Breast epithelium (tissue), 4 donors: ENCODE measurements around the gene PSKH1. TPM values are rescaled to one million over a fixed set of nuclear protein-coding genes. Genes with fewer than 3 reads are reported as not detected.

Experiments
- DNase-seq, 2 donors: peaks; one replicate each; pipeline ENCODE4 v3.0.0-alpha.2; 2019; ENCODE audit warnings: low spot score in 2 of 2
- H3K27ac ChIP-seq, 2 donors: fragments of 200-600 bp; sonication (generic) in 1 of 2; one replicate each; pipeline ENCODE4 v1.5.1; 2016 to 2019; ENCODE audit warnings: mild to moderate bottlenecking in 1 of 2
- H3K27me3 ChIP-seq, 2 donors: fragments of 200-600 bp; sonication (generic) in 1 of 2; one replicate each; pipeline versions ENCODE4 v1.5.1 to v1.6.0; 2017 to 2019; ENCODE audit warnings: control low read depth in 1 of 2, mild to moderate bottlenecking in 1 of 2
- H3K36me3 ChIP-seq: fragments of 200-600 bp; one replicate; pipeline ENCODE4 v1.5.1; 2019
- H3K4me1 ChIP-seq, 2 donors: fragments of 200-600 bp; sonication (generic); one replicate each; pipeline ENCODE4 v1.5.1; 2016 to 2019; ENCODE audit warnings: control low read depth in 1 of 2
- H3K4me3 ChIP-seq, 3 donors: fragments of 200-600 bp; sonication (generic); 1 replicate in 2 of 3; 2 replicates in 1 of 3; pipeline ENCODE4 v1.5.1; 2016 to 2019; ENCODE audit warnings: mild to moderate bottlenecking in 3 of 3, moderate library complexity in 2 of 3
- H3K9me3 ChIP-seq, 2 donors: fragments of 200-600 bp; sonication (generic) in 1 of 2; one replicate each; pipeline ENCODE4 v1.5.1; 2016 to 2019; ENCODE audit warnings: control low read depth in 1 of 2
- POLR2A ChIP-seq: fragments of 450-650 bp; IDR thresholded peaks from one replicate; pipeline ENCODE4 v1.6.1; 2016; ENCODE audit warnings: antibody characterized with exemption, mild to moderate bottlenecking, moderate library complexity
- POLR2AphosphoS5 ChIP-seq, 3 donors: sonication (generic); formaldehyde crosslinking; IDR thresholded peaks; one replicate each; pipeline ENCODE4 v1.6.1; 2017; ENCODE audit warnings: antibody characterized with exemption in 3 of 3
- intact Hi-C: fragments of 100-400 bp; cut with DNase I; formaldehyde crosslinking; loops from one replicate; pipeline ENCODE4 v1.15.1; 2023; ENCODE audit warnings: low total_unique reads
- total RNA-seq, 3 donors: library from RNA; depleted of rRNA; stranded (reverse); fragments of >200 nt; gene quantifications; one replicate each; pipeline ENCODE4 v1.1.0, GENCODE V29; 2016
- TF ChIP-seq, protein P1 (sequence below), 3 donors: fragments of 450-650 bp; IDR thresholded peaks; one replicate each; pipeline ENCODE4 v1.5.1; 2016 to 2017; ENCODE audit warnings: antibody characterized with exemption in 3 of 3, mild to moderate bottlenecking in 3 of 3, moderate library complexity in 3 of 3

Gene PSKH1
- total RNA-seq, 3 donors from 2014 or later: 17.3 to 20.5 (median 17.4) TPM

DNA sequence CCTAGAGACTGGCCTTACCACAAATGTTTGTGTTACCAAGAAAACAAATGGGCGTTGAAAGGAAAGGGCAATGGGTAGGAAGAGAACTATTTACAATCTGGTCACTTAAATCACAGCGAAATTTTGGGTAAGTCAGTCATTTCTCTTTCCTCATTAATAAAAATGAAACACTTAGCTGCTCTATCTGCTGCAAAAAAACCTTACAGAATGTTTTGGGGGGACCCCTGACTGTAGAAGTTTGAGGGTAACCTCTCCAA, 47.1 kb upstream of the PSKH1 start:
- DNase-seq: no peak
- peaks cover 21 to 31% of the 10 kb centered on the region in 2 donors for H3K4me1 ChIP-seq
- H3K27me3 ChIP-seq: no peaks in the 10 kb centered on the region
- peak overlapping the region; percentile 91 to 98 (median 95) for H3K4me3 ChIP-seq
- intact Hi-C loops: no loop called here
- TF ChIP-seq, protein P1, sequence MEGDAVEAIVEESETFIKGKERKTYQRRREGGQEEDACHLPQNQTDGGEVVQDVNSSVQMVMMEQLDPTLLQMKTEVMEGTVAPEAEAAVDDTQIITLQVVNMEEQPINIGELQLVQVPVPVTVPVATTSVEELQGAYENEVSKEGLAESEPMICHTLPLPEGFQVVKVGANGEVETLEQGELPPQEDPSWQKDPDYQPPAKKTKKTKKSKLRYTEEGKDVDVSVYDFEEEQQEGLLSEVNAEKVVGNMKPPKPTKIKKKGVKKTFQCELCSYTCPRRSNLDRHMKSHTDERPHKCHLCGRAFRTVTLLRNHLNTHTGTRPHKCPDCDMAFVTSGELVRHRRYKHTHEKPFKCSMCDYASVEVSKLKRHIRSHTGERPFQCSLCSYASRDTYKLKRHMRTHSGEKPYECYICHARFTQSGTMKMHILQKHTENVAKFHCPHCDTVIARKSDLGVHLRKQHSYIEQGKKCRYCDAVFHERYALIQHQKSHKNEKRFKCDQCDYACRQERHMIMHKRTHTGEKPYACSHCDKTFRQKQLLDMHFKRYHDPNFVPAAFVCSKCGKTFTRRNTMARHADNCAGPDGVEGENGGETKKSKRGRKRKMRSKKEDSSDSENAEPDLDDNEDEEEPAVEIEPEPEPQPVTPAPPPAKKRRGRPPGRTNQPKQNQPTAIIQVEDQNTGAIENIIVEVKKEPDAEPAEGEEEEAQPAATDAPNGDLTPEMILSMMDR (IDR thresholded peaks at IDR 0.05): no peak
- no peak for TF ChIP-seq POLR2AphosphoS5 (IDR thresholded peaks at IDR 0.05)
- no peak for TF ChIP-seq POLR2A
- no peaks in the 10 kb centered on the region for H3K36me3 ChIP-seq
- H3K9me3 ChIP-seq: no peaks in the 10 kb centered on the region
- peak overlapping the region; percentile 92 to 94 for H3K27ac ChIP-seq

DNA sequence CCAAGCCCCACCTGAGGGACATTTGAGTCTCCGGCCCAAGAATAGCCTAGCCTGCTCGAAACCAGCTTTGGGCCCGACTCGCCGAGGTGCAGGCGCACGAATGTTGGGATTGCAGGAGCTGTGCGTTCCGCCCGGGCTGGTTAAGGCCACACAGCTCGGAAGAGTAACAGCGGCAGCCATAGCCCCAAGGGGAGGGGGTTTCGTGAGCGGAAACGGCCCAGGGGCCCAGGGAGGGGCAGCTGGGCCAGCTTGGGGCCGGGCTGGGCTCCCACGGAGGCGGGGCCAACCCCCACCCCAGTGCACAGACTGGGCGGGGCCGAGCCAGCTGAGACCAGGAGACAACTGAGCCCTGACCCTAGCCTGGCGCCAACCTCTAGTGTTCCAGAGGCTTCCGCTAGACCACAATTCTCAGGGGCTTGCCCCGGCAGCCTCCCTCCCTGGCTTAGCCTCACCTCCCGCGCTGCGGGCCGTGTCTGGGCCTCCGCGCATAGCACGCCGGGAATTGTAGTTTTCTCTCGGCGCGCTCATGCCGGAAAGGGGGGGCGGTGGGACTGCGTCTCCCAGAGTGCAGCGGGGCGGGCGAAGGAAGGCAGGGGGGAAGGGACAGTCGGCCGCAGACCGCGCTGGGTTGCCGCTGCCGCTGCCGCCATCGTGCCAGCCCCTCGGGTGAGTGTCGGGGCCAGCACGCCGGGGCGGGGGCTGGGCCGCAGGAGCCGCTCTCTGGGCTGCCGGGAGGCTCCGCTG, 46.6 kb upstream of the PSKH1 start, which contains the start of gene NUTF2:
TSS of gene NUTF2 (plus strand) at position 614 of the 744 bp plus-strand sequence. CDS start 18,198 bp downstream, outside the sequence.
- Histone ChIP-seq H3K4me1 (peaks cover 18 to 31% of the 10 kb centered on the region in 2 donors), H3K27me3 (no peaks in the 10 kb centered on the region), H3K27ac (peak within 1 kb of the TSS; percentile 92 to 94), H3K36me3 (no peaks in the 10 kb centered on the region), H3K4me3 (peak within 1 kb of the TSS; percentile 91 to 98 (median 95)), H3K9me3 (no peaks in the 10 kb centered on the region)
- DNase-seq: peak; percentile 92 to 94
- TF ChIP-seq POLR2A (peak; percentile 66), POLR2AphosphoS5 (IDR thresholded peaks at IDR 0.05) (peak; percentile 82 to 86 (median 85))
- TF ChIP-seq, protein P1 (IDR thresholded peaks at IDR 0.05): peak in 1 of 3 donors; percentile 10
- intact Hi-C loops: no loop called here

DNA sequence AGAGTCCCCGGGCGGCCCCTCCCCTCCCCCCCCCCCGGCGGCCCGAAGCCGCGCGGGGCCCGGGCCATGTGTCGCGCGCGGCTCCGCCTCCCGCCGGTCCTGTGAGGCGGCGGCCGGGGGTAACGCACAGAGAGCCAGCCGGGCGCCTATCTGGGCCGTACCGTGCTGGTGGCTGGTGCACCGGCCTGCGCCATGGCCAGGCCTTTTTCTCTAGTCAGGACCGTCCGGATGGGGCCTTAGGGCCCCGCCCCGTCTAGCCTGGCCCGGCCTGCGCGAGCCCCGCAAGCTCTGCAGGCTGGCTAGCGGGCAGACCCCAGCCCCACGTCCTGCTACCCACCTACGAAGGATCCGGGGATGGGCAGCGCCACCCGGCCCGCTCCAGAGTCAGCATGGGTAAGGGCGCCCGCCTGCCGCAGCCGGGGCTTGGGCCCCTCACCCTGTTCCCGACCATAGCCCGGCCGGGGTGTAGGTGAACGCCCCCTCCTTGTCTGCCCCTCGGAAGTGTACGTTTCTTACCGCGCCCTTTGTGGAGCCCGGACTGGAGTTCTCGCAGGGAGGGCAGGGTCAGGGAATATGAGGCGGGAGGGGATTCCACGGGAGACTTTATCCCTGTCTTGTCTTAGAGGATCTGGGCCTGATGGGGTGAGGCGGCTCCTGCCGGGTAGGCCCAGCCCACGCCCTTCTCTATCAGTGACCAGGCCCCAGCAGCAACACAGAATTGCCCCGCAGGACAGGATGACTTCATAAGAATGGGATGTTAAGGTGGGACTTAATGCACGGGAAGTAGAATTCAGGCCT, 45.8 kb upstream of the PSKH1 start, which contains the start of gene CENPT:
TSS of gene CENPT (minus strand) at position 630 of the 798 bp plus-strand sequence. CDS start 13,834 bp downstream, outside the sequence.
- H3K36me3 ChIP-seq: no peaks in the 10 kb centered on the region
- peaks cover 16 to 31% of the 10 kb centered on the region in 2 donors for H3K4me1 ChIP-seq
- no peaks in the 10 kb centered on the region for H3K9me3 ChIP-seq
- peak in 1 of 2 donors; percentile 41 for DNase-seq
- no peaks in the 10 kb centered on the region for H3K27me3 ChIP-seq
- TF ChIP-seq, protein P1 (IDR thresholded peaks at IDR 0.05): no peak
- TF ChIP-seq POLR2AphosphoS5 (IDR thresholded peaks at IDR 0.05) (no peak), POLR2A (no peak)
- H3K4me3 ChIP-seq: peak within 1 kb of the TSS; percentile 91 to 98 (median 95)
- H3K27ac ChIP-seq: peak within 1 kb of the TSS; percentile 92 to 94
- intact Hi-C loops: no loop called here

DNA sequence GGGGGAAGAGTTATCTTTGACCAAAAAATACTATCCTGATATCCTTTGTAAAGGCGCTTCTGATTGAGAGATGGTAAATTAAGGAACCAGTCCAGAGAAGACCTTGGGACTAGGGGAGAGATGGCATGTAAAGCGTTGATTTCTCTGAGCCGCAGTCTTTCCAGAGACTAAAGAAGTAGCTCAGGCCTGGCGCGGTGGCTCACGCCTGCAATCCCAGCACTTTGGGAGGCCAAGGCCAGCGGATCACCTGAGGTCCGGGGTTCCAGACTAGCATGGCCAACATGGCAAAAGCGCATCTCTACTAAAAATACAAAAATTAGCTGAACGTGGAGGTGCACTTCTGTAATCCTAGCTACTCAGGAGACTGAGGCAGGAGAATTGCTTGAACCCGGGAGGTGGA, 44.9 kb upstream of the PSKH1 start:
- H3K9me3 ChIP-seq: no peaks in the 10 kb centered on the region
- H3K27ac ChIP-seq: peak overlapping the region in 1 of 2 donors; percentile 92
- H3K36me3 ChIP-seq: no peaks in the 10 kb centered on the region
- no peak for DNase-seq
- peak overlapping the region; percentile 91 to 98 (median 95) for H3K4me3 ChIP-seq
- H3K27me3 ChIP-seq: no peaks in the 10 kb centered on the region
- intact Hi-C loops: no loop called here
- TF ChIP-seq POLR2AphosphoS5 (IDR thresholded peaks at IDR 0.05): no peak
- peaks cover 16 to 29% of the 10 kb centered on the region in 2 donors for H3K4me1 ChIP-seq

DNA sequence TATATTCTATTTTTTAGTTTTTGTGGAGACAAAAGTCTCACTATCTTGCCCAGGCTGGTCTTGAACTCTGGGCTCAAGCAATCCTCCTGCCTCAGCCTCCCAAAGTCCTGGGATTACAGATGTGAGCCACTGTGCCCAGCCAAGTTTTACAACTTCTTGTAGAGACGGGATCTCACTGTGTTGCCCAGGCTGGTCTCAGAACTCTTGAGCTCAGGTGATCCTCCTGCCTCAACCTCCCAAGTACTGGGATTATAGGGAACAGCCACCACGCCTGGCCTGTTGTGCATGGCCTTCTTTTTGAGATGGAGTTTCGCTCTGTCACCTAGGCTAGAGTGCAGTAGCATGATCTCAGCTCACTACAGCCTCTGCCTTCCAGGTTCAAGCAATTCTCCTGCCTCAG, 39.4 kb upstream of the PSKH1 start:
- Histone ChIP-seq H3K4me1 (peaks cover 6 to 12% of the 10 kb centered on the region in 2 donors), H3K4me3 (no peak overlapping the region)
- intact Hi-C loops: no loop called here

More for the DNA sequence above, 39.4 kb upstream of the PSKH1 start:
- Histone ChIP-seq H3K9me3 (no peaks in the 10 kb centered on the region), H3K36me3 (no peaks in the 10 kb centered on the region), H3K27me3 (no peaks in the 10 kb centered on the region), H3K27ac (no peak overlapping the region)
- TF ChIP-seq POLR2A (no peak), POLR2AphosphoS5 (IDR thresholded peaks at IDR 0.05) (no peak)
- TF ChIP-seq, protein P1 (IDR thresholded peaks at IDR 0.05): no peak
- no peak for DNase-seq
